HG02571 (cell line): ENCODE results near the gene SEC23A.

Experiments
- ATAC-seq: cut with Tn5 transposase; IDR thresholded peaks from one replicate; pipeline ENCODE4 v1.9.1; 2021; ENCODE audit warnings: mild to moderate bottlenecking, moderate library complexity; ENCODE audit not compliant: unreplicated experiment

The SEC23A gene

DNA sequence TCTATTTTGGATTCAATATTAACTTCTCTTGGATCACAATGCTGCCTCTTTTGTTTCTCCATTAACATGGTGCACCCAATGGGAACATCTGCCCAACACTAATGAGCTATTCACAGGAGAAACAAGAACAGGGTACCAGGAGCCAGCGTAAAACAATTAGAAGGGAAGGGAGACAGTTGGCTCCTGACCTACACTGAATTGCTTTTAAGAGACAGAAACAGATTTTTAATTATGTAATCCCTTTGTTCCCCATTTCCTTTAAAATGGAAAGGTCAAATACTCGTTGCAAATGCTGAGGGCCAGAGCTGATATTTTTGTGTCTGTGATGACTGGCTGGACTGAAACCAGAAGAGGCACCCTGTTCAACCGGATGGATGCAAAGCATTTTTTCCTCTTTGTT, 108.3 kb downstream of the SEC23A start:
- no peak for ATAC-seq

DNA sequence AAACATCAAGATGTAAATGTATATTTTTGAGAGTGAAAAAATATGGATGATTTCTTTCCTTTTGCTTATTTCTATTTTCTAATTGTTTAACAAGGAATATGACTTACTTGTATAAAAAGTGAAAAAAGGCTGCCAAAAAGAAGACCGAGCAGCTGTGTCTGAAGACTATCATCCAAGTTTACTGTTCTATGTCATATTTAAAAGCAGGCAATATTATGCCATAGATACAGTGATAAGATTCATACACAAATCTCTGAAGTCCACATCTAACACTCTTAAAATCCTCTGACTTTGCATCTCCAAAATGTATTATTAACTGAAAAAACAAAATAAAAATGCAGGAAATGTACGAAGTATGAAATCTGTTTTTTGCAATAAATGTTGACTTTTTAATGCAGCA, 109.1 kb downstream of the SEC23A start:
- ATAC-seq, result no peak

DNA sequence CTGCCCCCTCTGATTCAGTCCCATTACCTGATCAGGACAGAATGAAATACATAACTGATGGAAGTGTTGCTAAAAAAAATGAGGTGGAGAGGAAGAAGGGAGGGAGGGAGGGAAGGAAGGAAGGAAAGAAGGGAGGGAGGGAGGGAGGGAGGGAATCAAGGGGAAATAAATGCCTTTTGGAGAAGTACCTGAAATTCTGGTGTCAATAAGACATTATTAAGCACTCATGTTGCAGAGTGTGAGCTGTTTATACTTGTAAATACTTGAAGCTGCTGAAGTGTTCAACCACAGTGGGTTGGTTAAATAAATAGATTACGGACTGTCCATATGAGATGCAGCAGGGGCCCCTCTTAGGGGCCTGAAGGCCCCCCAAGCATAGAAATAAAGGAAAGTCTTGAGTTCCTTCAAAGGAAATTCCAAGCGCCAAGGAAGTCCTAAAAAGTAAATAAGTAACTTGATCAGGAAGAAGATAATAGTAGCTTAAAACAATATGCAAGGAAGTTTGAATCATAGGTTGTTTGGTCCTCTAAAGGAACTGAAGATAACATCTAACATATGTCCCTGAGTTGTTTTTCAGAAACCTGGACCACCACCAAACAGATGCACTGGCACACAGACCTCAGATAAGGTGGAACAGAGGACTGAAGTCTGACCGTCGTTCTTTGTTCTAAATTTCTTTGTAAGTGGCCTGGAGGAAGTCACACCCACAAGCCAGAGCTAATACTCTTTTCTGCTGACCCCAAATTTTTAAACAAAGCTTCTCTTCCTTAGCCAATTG, 110.8 kb downstream of the SEC23A start:
- no peak for ATAC-seq

DNA sequence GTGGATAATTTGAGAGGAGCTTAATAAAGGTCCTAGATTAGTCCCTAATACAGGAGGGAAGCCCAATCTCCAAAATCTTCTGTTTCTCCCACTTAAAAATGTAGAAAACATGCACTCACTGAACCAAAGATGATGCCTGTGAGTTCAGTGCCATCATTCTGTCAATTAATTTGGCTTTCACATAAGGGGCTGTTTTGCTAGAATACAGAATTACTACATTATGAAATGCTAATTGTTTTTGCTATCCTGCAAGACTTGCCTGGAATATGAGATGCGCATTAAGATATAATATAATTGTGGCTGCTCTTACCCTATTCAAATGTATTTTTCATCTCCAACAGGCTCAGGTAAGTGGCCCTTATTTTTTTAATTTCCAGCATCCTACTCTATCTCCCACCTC, 111.7 kb downstream of the SEC23A start:
- no peak for ATAC-seq

DNA sequence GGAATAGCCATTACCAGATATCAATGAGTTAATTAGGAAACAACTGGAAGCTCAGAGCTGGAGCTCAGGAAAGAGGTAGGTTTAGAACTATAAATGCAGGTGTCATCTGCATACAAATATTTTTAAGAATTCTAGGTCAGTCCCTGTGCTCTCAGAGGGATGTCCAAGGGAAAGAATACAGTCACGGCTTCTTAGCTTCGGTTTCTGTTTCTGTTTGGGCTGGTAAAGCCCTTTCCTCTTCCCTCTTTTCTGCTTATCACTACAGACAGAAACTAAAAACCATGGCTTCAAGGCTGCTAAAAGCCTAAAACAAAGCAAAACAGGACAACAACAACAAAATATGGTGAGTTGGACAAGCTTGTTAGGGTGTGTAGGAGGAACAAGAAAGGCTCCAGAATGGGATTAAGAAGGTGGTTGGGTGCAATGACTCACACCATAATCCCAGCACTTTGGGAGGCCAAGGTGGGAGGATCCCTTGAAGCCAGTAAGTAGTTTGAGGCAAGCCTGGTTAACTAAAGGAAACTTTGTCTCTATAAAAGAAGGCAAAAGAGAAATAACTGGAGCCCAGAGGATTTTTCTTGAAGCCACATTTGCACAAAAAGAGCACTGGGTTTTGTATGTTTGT, 113.0 kb downstream of the SEC23A start:
- ATAC-seq, result peak; percentile 96

DNA sequence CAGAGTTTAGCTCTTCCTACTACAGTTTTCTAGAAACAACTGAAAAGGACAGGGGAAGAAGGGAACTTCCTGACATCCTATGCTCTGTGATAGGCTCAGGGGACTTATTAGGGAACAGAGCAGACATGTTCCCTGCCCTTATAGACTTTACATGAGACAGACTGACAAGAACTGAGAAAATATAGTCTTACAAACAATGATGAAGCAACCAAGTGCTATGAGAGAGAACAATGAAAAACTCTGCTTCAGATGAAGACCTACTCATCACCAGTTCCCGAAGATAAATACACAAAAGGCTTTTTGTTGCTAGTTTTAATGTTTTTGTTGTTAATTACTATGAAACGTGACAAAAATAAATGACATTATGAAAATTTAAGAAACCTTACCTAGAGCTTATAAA, 115.3 kb downstream of the SEC23A start:
- no peak for ATAC-seq

DNA sequence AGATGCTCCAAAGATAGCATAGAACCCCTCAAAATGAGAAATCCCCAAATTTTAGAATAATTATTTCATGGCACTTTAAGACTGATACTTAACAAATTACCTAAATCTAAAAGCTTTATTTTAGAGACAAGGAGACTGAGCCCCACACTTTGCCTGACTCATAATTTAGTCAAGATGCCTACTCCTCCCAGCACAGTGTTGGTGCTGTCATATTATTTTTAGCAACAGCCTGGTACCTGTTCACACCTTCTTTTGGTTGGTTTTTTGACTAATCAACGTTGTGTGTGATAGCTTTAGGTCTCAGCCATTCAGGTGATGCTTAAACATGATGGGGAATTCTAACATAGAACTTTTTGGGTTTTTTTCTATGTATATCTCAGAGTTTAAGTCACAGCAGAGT, 120.2 kb downstream of the SEC23A start:
- ATAC-seq, result no peak

DNA sequence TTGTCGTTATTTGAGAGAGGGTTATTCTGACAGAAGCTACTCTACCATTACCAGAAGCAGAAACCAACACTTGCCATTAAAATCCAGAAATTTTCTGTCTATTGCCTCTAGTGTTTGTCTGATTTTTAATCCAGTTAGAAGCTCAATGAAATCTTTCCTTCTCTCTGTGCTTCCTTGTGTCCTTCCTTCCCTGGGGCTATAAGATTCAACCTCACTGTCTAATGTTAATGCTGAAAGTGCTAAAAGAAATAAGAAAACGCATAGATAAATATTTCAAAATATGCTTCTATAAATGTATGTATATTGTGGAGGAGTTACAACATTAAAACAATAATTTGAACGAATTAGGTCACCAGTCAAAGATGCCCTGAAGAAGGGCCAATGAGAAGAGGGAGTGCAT, 120.8 kb downstream of the SEC23A start:
- ATAC-seq, result no peak
